Measurements from ENCODE around the gene USP5.

DNA sequence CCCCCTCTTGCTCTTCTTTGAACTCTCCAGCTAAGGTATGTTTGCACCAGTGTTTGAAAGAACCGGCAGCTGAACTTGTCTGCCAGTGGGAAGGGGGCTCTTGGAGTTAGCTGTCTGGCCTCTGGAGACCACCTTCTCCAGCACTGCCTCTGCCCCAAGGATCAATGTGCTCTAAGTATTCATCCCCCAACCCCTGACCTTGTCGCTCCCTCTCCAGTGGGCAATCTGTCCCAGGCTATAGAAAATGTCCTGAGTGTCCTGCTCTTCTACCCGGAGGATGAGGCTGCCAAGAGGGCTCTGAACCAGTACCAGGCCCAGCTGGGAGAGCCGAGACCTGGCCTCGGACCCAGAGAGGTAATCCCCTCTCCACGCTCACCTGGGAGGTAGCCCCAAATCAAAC, 21.0 kb upstream of the USP5 start:
- no peak for TF ChIP-seq SP1 (CRISPR knock-in tag; conservative IDR thresholded peaks at IDR 0.05)
- TF ChIP-seq, protein P1, sequence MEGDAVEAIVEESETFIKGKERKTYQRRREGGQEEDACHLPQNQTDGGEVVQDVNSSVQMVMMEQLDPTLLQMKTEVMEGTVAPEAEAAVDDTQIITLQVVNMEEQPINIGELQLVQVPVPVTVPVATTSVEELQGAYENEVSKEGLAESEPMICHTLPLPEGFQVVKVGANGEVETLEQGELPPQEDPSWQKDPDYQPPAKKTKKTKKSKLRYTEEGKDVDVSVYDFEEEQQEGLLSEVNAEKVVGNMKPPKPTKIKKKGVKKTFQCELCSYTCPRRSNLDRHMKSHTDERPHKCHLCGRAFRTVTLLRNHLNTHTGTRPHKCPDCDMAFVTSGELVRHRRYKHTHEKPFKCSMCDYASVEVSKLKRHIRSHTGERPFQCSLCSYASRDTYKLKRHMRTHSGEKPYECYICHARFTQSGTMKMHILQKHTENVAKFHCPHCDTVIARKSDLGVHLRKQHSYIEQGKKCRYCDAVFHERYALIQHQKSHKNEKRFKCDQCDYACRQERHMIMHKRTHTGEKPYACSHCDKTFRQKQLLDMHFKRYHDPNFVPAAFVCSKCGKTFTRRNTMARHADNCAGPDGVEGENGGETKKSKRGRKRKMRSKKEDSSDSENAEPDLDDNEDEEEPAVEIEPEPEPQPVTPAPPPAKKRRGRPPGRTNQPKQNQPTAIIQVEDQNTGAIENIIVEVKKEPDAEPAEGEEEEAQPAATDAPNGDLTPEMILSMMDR (IDR thresholded peaks at IDR 0.05) = no peak
- TF ChIP-seq, protein P2, sequence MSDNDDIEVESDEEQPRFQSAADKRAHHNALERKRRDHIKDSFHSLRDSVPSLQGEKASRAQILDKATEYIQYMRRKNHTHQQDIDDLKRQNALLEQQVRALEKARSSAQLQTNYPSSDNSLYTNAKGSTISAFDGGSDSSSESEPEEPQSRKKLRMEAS (CRISPR knock-in tag; IDR thresholded peaks at IDR 0.05) = no peak
- TF ChIP-seq ZNF263 (CRISPR knock-in tag; IDR thresholded peaks at IDR 0.05; ENCODE audit: low read depth) = no peak
- TF ChIP-seq NR2C2 (CRISPR knock-in tag; IDR thresholded peaks at IDR 0.05) = no peak
- no peak for TF ChIP-seq TEAD4 (CRISPR knock-in tag; IDR thresholded peaks at IDR 0.05)
- TF ChIP-seq ETV6 (CRISPR knock-in tag; IDR thresholded peaks at IDR 0.05) = no peak
- TF ChIP-seq ZNF423 (CRISPR knock-in tag; IDR thresholded peaks at IDR 0.05) = no peak
- TF ChIP-seq, protein P3, sequence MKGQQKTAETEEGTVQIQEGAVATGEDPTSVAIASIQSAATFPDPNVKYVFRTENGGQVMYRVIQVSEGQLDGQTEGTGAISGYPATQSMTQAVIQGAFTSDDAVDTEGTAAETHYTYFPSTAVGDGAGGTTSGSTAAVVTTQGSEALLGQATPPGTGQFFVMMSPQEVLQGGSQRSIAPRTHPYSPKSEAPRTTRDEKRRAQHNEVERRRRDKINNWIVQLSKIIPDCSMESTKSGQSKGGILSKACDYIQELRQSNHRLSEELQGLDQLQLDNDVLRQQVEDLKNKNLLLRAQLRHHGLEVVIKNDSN (CRISPR knock-in tag; IDR thresholded peaks at IDR 0.05) = no peak
- TF ChIP-seq, protein P4, sequence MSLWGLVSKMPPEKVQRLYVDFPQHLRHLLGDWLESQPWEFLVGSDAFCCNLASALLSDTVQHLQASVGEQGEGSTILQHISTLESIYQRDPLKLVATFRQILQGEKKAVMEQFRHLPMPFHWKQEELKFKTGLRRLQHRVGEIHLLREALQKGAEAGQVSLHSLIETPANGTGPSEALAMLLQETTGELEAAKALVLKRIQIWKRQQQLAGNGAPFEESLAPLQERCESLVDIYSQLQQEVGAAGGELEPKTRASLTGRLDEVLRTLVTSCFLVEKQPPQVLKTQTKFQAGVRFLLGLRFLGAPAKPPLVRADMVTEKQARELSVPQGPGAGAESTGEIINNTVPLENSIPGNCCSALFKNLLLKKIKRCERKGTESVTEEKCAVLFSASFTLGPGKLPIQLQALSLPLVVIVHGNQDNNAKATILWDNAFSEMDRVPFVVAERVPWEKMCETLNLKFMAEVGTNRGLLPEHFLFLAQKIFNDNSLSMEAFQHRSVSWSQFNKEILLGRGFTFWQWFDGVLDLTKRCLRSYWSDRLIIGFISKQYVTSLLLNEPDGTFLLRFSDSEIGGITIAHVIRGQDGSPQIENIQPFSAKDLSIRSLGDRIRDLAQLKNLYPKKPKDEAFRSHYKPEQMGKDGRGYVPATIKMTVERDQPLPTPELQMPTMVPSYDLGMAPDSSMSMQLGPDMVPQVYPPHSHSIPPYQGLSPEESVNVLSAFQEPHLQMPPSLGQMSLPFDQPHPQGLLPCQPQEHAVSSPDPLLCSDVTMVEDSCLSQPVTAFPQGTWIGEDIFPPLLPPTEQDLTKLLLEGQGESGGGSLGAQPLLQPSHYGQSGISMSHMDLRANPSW (CRISPR knock-in tag; conservative IDR thresholded peaks at IDR 0.05; ENCODE audit: low read depth) = no peak
- TF ChIP-seq, protein P5, sequence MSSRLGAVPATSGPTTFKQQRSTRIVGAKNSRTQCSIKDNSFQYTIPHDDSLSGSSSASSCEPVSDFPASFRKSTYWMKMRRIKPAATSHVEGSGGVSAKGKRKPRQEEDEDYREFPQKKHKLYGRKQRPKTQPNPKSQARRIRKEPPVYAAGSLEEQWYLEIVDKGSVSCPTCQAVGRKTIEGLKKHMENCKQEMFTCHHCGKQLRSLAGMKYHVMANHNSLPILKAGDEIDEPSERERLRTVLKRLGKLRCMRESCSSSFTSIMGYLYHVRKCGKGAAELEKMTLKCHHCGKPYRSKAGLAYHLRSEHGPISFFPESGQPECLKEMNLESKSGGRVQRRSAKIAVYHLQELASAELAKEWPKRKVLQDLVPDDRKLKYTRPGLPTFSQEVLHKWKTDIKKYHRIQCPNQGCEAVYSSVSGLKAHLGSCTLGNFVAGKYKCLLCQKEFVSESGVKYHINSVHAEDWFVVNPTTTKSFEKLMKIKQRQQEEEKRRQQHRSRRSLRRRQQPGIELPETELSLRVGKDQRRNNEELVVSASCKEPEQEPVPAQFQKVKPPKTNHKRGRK (CRISPR knock-in tag; IDR thresholded peaks at IDR 0.05; ENCODE audit: borderline replicate concordance) = no peak

Measured in WTC11 (cell line).